GM12878 (cell line): ENCODE results near the gene TRAF5. TPM values are rescaled to one million over a fixed set of nuclear protein-coding genes. Genes with fewer than 3 reads are reported as not detected.
A peak's percentile ranks its signal among the peaks of the same experiment; 100 is the strongest.

Source experiments
- BCL11A ChIP-seq: IDR thresholded peaks from 2 replicates; pipeline ENCODE4 v1.6.1; 2011; ENCODE audit warnings: low read depth, low read length
- BRCA1 ChIP-seq: IDR thresholded peaks from 2 replicates; pipeline ENCODE4 v1.6.1; 2011; ENCODE audit warnings: low read depth, low read length, improper control_type of control experiment
- ESRRA ChIP-seq: IDR thresholded peaks from 2 replicates; pipeline ENCODE4 v1.6.1; 2012; ENCODE audit warnings: mild to moderate bottlenecking, low read length, improper control_type of control experiment
- FOXM1 ChIP-seq: IDR thresholded peaks from 2 replicates; pipeline ENCODE4 v1.6.1; 2012; ENCODE audit warnings: low read depth, mild to moderate bottlenecking, inconsistent platforms, low read length, moderate library complexity
- HDAC2 ChIP-seq: fragments of 200-600 bp; sonication (generic); IDR thresholded peaks from 2 replicates; pipeline ENCODE4 v1.6.1; 2017
- KLF5 ChIP-seq: fragments of 450-650 bp; IDR thresholded peaks from 2 replicates; pipeline ENCODE4 v1.6.1; 2014; ENCODE audit warnings: mild to moderate bottlenecking; ENCODE audit not compliant: partially characterized antibody
- NFXL1 ChIP-seq: fragments of 450-650 bp; IDR thresholded peaks from 2 replicates; pipeline ENCODE4 v1.6.1; 2017; ENCODE audit warnings: antibody characterized with exemption, mild to moderate bottlenecking, borderline replicate concordance
- POLR2A ChIP-seq: IDR thresholded peaks from 2 replicates; pipeline ENCODE4 v1.6.1; 2011; ENCODE audit warnings: low read depth, mild to moderate bottlenecking, low read length
- RB1 ChIP-seq: fragments of 450-650 bp; formaldehyde crosslinking; IDR thresholded peaks from 2 replicates; pipeline ENCODE4 v1.6.1; 2017; ENCODE audit warnings: mild to moderate bottlenecking, borderline replicate concordance
- SREBF1 ChIP-seq: IDR thresholded peaks from 2 replicates; pipeline ENCODE4 v1.6.1; 2012; ENCODE audit warnings: mild to moderate bottlenecking, low read length
- TBL1XR1 ChIP-seq: IDR thresholded peaks from 2 replicates; pipeline ENCODE4 v1.6.1; 2012; ENCODE audit warnings: low read depth, low read length, improper control_type of control experiment
- YY1 ChIP-seq: IDR thresholded peaks from 2 replicates; pipeline ENCODE4 v1.6.1; 2011; ENCODE audit warnings: low read depth, mild to moderate bottlenecking, low read length
- polyA plus RNA-seq, 11 experiments: library from polyadenylated mRNA; depleted of rRNA in 4 of 11; unstranded in 6 of 11; stranded (reverse) in 5 of 11; fragments of >200 nt; fragmentation: Nextera tagmentation in 4 of 11; fragmentation: Illumina TruSeq in 1 of 11; extraction: Ambion mirVana in 4 of 11; extraction: Trizol in 1 of 11; gene quantifications; 1 replicate in 1 of 11; 2 replicates in 10 of 11; pipeline versions ENCODE4 v1.2.1 to v1.2.3, GENCODE V29; 2011 to 2016; ENCODE audit warnings: inconsistent platforms in 2 of 11, missing spikeins in 2 of 11, low read depth in 1 of 11
- total RNA-seq, 4 experiments: library from RNA; depleted of rRNA in 3 of 4; stranded (reverse); fragments of >200 nt in 3 of 4; fragmentation: Illumina TruSeq in 1 of 4; extraction: Trizol in 1 of 4; gene quantifications; 2 replicates each; pipeline versions ENCODE4 v1.2.1 to v1.2.3, GENCODE V29; 2013 to 2021
- TF ChIP-seq, protein P1 (sequence below): fragments of 450-650 bp; IDR thresholded peaks from 2 replicates; pipeline ENCODE4 v1.6.1; 2017; ENCODE audit warnings: mild to moderate bottlenecking, moderate library complexity
- TF ChIP-seq, protein P2 (sequence below): fragments of 450-650 bp; IDR thresholded peaks from 2 replicates; pipeline ENCODE4 v1.6.1; 2017; ENCODE audit warnings: borderline replicate concordance
- TF ChIP-seq, protein P3 (sequence below): fragments of 450-650 bp; IDR thresholded peaks from 2 replicates; pipeline ENCODE4 v1.6.1; 2018; ENCODE audit warnings: borderline replicate concordance, mild to moderate bottlenecking; ENCODE audit not compliant: partially characterized antibody
- TF ChIP-seq, protein P4 (sequence below): IDR thresholded peaks from 2 replicates; pipeline ENCODE4 v1.6.1; 2012; ENCODE audit warnings: low read depth, low read length, improper control_type of control experiment
- TF ChIP-seq, protein P5 (sequence below): IDR thresholded peaks from 2 replicates; pipeline ENCODE4 v1.6.1; 2011; ENCODE audit warnings: borderline replicate concordance, low read depth, mild to moderate bottlenecking, moderate library complexity, mixed read lengths, low read length; ENCODE audit not compliant: insufficient read depth; ENCODE audit errors: extremely low read length

TRAF5 gene
- total and polyA plus RNA-seq, 10 of the 15 experiments (the other 5 are each of a cell fraction or from before 2014, with no cell fraction given): 10.6 to 36.5 (median 26.3) TPM

DNA sequence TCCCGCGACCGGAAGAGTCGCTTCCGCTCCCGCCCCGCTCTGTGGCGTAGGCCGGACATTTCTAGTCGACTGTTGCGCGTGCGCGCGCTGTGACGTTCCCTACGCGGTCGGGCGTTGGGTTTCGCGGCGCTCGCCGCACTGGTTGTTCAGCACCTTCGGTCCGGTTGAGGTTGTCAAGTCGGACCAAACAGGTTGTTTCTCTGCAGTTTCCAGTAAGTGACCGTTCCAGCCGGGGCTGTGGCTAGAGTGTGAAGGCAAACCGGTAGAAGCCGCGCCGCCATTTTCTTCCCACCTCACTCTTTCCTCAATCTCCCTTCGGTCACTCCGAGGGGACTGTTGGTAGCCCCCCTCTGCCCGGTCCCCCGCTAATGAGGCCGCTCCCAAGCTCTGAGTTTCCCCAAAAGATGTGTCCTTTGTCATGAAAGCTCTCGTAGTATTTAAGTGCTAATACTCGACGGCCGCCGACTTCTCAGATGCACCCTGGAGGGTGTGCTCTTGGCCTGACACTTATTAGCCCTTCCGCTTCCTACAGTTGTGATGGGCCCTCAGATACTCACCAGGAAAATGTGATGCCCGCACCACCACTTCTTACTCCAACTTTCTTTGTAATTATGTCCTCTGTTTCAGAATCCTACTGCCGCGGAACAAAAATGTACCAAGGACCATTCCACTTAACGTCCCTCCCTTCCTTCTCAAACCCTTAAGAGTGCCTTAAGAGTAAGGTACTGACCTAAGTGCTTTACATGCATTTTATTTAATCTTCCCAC lies 56.3 kb downstream of the TRAF5 start (continued):
- TF ChIP-seq, protein P1, sequence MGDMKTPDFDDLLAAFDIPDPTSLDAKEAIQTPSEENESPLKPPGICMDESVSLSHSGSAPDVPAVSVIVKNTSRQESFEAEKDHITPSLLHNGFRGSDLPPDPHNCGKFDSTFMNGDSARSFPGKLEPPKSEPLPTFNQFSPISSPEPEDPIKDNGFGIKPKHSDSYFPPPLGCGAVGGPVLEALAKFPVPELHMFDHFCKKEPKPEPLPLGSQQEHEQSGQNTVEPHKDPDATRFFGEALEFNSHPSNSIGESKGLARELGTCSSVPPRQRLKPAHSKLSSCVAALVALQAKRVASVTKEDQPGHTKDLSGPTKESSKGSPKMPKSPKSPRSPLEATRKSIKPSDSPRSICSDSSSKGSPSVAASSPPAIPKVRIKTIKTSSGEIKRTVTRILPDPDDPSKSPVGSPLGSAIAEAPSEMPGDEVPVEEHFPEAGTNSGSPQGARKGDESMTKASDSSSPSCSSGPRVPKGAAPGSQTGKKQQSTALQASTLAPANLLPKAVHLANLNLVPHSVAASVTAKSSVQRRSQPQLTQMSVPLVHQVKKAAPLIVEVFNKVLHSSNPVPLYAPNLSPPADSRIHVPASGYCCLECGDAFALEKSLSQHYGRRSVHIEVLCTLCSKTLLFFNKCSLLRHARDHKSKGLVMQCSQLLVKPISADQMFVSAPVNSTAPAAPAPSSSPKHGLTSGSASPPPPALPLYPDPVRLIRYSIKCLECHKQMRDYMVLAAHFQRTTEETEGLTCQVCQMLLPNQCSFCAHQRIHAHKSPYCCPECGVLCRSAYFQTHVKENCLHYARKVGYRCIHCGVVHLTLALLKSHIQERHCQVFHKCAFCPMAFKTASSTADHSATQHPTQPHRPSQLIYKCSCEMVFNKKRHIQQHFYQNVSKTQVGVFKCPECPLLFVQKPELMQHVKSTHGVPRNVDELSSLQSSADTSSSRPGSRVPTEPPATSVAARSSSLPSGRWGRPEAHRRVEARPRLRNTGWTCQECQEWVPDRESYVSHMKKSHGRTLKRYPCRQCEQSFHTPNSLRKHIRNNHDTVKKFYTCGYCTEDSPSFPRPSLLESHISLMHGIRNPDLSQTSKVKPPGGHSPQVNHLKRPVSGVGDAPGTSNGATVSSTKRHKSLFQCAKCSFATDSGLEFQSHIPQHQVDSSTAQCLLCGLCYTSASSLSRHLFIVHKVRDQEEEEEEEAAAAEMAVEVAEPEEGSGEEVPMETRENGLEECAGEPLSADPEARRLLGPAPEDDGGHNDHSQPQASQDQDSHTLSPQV: no peak
- TF ChIP-seq POLR2A: peak; percentile 98
- TF ChIP-seq KLF5: peak; percentile 67
- TF ChIP-seq HDAC2: no peak
- TF ChIP-seq, protein P2, sequence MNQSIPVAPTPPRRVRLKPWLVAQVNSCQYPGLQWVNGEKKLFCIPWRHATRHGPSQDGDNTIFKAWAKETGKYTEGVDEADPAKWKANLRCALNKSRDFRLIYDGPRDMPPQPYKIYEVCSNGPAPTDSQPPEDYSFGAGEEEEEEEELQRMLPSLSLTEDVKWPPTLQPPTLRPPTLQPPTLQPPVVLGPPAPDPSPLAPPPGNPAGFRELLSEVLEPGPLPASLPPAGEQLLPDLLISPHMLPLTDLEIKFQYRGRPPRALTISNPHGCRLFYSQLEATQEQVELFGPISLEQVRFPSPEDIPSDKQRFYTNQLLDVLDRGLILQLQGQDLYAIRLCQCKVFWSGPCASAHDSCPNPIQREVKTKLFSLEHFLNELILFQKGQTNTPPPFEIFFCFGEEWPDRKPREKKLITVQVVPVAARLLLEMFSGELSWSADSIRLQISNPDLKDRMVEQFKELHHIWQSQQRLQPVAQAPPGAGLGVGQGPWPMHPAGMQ: no peak
- TF ChIP-seq YY1: peak; percentile 95
- no peak for TF ChIP-seq BRCA1
- TF ChIP-seq SREBF1: no peak
- TF ChIP-seq BCL11A: no peak
- no peak for TF ChIP-seq ESRRA
- TF ChIP-seq, protein P3, sequence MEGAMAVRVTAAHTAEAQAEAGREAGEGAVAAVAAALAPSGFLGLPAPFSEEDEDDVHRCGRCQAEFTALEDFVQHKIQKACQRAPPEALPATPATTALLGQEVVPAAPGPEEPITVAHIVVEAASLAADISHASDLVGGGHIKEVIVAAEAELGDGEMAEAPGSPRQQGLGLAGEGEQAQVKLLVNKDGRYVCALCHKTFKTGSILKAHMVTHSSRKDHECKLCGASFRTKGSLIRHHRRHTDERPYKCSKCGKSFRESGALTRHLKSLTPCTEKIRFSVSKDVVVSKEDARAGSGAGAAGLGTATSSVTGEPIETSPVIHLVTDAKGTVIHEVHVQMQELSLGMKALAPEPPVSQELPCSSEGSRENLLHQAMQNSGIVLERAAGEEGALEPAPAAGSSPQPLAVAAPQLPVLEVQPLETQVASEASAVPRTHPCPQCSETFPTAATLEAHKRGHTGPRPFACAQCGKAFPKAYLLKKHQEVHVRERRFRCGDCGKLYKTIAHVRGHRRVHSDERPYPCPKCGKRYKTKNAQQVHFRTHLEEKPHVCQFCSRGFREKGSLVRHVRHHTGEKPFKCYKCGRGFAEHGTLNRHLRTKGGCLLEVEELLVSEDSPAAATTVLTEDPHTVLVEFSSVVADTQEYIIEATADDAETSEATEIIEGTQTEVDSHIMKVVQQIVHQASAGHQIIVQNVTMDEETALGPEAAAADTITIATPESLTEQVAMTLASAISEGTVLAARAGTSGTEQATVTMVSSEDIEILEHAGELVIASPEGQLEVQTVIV: no peak
- no peak for TF ChIP-seq NFXL1
- no peak for TF ChIP-seq TBL1XR1
- TF ChIP-seq FOXM1: peak; percentile 55; the same call in 1 of the 2 replicates
- TF ChIP-seq, protein P4, sequence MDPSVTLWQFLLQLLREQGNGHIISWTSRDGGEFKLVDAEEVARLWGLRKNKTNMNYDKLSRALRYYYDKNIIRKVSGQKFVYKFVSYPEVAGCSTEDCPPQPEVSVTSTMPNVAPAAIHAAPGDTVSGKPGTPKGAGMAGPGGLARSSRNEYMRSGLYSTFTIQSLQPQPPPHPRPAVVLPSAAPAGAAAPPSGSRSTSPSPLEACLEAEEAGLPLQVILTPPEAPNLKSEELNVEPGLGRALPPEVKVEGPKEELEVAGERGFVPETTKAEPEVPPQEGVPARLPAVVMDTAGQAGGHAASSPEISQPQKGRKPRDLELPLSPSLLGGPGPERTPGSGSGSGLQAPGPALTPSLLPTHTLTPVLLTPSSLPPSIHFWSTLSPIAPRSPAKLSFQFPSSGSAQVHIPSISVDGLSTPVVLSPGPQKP: peak; percentile 88
- TF ChIP-seq RB1: peak; percentile 73; the same call in 1 of the 2 replicates
- TF ChIP-seq, protein P5, sequence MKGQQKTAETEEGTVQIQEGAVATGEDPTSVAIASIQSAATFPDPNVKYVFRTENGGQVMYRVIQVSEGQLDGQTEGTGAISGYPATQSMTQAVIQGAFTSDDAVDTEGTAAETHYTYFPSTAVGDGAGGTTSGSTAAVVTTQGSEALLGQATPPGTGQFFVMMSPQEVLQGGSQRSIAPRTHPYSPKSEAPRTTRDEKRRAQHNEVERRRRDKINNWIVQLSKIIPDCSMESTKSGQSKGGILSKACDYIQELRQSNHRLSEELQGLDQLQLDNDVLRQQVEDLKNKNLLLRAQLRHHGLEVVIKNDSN: no peak
